Measurements from ENCODE around the gene ARMC7.
"Not testable (repeated sequence)": the region's sequence is repeated elsewhere in the genome, so short reads cannot be mapped to it uniquely, and the experiment has no call there.

- TF ChIP-seq CTCF, POLR2A (IDR thresholded peaks at IDR 0.05): not testable (repeated sequence)
Measured at GRCh38 chr17:75072909-75073308, 36.9 kb upstream of the ARMC7 start.
